ENCODE results near the gene BMP2K.
"Not testable (repeated sequence)": the region's sequence is repeated elsewhere in the genome, so short reads cannot be mapped to it uniquely, and the experiment has no call there.

BMP2K gene

GRCh38 chr4:78795594-78796416 lies 19.7 kb downstream of the BMP2K start:
- not testable (repeated sequence) for DNase-seq (ENCODE audit: low spot score)

DNA sequence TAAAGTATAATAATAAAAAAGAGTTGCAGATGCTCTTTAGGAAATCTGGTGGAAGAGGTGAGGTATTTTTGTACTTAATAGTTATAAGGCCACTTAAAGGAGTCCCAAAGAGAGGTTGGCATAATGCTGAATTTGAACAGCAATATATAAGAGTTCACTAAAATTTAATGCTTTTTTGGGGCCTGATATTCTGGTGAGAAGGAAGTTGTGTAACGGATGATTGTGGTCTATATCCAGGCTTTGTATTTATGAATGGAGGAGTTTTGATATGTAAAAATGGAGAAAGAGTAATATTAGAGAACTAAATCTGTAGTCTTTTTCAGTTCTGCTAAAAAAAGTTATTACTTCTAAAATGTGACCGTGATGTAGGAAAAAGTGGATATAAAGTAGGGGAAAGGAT lies 20.4 kb downstream of the BMP2K start:
- no peak for DNase-seq (ENCODE audit: low spot score)

- no peak for DNase-seq (ENCODE audit: low spot score)
Observed at GRCh38 chr4:78797777-78798284, 21.7 kb downstream of the BMP2K start.

DNA sequence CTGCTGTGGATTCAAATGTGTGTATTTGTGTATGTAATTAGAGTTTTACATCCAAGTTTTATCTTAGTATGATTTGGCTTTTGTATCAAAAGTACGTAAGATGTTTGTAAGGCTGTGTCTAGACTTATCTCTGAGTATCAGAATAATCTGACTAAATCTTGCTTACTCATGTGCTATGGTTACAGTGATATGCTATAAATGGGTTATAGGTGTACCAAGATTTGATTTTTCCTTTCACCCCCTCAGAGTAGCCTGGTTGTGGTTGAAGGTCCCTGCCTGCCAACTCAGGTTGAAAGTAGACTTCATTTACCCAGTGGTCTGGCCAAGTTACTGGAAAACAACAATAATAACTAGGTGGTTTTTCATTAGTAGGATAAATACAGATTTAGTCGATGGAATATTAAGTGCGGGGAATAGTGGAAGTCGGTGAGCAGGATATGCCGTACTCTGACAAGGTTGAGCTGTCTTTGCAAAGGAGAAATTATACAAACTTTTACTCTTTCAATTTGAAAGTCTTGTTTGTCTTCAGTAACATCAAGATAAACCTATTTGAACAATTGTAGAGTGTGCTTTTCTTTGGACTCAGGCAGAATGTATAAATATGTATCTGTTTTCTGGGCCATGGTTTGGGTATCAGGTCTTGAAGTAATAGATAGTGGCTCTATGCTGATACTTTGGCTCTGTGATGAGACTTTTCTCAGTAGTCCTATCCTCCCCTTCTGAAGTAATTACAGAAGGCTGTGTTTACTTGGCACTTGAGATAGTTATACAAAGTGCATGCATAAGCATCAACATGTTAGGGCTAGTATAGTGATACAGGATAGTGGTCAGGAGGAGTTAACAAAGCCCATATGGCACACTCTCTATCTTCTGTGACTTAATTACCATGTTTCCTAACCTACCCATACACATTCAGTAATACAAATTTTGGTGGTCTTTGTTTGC lies 23.7 kb downstream of the BMP2K start:
- no peak for DNase-seq (ENCODE audit: low spot score)

DNA sequence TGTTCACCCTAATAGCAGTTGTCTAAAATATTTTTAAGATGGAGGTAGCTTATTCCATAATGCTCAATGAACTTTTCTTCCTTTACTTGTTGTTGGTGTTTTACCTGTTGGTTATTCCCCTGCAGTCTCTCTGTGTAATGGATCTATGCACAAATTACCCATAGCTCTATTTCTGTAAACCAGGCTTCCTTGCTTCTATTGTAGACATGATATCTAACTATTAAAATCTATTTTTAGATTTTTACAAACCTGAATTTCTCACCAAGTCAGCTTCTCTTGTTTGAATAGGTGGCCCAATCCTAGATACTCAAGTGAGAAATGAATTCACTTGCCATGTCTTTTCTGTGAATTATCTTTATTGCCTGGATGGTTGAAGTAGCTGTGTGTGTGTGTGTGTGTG lies 24.8 kb downstream of the BMP2K start:
- DNase-seq (ENCODE audit: low spot score) = no peak

GRCh38 chr4:78803983-78804382 lies 27.8 kb downstream of the BMP2K start:
- DNase-seq (ENCODE audit: low spot score) = no peak

DNA sequence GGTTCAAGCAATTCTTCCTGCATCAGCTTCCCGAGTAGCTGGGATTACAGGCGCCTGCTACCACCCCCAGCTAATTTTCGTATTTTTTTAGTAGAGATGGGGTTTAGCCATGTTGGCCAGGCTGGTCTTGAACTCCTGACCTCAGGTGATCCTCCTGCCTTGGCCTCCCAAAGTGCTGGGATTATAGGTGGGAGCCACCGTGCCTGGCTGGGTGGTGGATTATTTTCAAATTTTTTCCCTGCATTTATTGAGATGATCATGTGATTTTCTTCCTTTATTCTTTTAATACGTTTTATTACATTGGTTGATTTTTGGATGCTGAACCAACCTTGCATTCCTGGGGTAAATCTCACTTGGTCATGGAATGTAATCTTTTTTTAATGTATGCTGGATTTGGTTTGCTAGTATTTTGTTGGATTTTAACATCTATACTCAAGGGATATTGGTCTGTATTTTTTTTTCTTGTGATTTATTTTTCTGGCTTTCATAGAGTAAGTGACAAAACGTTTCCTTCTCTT lies 30.9 kb downstream of the BMP2K start:
- no peak for DNase-seq (ENCODE audit: low spot score)

- DNase-seq (ENCODE audit: low spot score) = no peak
Observed at GRCh38 chr4:78809295-78809694, 33.1 kb downstream of the BMP2K start.

- no peak for DNase-seq (ENCODE audit: low spot score)
Observed at GRCh38 chr4:78809928-78810835, 34.0 kb downstream of the BMP2K start.

GRCh38 chr4:78811034-78811433 lies 34.9 kb downstream of the BMP2K start:
- DNase-seq (ENCODE audit: low spot score) = no peak

DNA sequence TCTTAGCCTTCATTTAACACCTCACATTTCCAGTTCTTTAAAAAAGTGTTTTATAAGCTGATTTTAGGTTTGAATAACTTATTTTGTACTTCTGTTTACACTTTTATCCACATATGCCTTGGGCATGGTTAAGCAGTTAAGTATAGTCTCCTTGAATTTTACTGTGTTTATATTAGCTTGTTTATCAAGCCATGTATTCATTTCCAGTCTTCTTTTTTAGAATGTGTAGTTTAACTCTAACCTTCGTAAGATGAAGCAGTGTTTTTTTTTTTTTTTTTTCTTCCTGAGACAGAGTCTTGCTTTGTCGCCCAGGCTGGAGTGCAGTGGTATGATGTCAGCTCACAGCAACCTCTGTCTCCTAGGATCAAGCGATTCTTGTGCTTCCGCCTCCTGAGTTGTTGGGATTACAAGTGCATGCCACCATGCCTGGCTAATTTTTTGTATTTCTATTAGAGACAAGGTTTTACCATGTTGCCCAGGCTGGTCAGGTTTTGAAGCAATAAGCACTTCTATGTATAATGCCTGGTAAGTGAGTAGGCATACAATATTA lies 42.5 kb downstream of the BMP2K start:
- DNase-seq (ENCODE audit: low spot score) = no peak

DNA sequence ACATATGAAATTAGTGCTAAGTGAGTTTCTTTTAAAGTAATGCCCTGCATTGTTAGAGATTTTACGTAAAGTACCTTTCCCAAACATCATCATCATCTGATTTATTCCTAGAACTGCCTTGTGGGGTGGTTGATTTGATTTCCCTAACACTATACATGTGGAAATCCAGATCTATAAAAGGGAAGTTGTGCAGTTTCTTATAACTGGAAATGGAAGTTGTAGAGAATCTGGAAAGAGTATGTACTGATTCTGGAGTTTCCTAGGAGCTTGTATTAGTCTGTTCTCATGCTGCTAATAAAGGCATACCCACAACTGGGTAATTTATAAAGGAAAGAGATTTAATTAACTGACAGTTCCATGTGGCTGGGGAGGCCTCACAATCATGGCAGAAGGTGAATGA lies 47.9 kb downstream of the BMP2K start:
- DNase-seq (ENCODE audit: low spot score) = no peak

DNA sequence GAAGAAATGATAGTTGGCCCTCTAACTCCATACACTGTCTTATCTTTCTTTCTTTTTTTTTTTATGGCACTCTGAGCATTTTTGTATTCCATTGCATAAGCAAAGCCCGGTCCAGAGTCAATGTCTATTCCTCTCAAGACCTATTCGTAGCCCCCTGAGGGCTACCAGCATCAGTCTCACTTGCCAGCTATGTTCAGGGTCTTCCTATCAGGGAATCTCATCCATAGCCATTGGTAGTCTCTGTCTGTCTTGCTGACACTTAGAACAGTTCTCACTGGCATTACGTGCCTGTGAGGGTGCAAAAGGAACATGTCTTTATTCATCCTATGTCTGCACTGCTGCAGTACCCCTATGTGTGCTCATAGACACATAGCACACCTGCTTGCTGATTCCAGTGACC lies 51.0 kb downstream of the BMP2K start:
- no peak for DNase-seq (ENCODE audit: low spot score)

- DNase-seq (ENCODE audit: low spot score) = no peak
Observed at GRCh38 chr4:78829296-78829695, 53.1 kb downstream of the BMP2K start.

DNA sequence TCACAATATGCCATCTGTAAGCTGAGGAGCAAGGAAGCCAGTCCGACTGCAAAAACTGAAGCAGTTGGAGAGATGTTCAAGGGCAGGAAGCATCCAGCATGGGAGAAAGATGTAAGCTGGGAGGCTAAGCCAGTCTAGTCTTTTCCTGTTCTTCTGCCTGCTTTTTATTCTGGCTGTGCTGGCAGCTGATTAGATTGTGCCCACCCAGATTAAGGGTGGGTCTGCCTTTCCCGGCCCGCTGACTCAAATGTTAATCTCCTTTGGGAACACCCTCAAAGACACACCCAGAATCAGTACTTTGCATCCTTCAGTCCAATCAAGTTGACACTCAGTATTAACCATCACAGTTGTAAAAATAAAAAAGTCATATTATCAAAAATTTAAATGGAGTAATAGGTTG lies 63.5 kb downstream of the BMP2K start:
- DNase-seq (ENCODE audit: low spot score) = not testable (repeated sequence)

- DNase-seq (ENCODE audit: low spot score) = not testable (repeated sequence)
Observed at GRCh38 chr4:78840286-78840685, 64.1 kb downstream of the BMP2K start.

GRCh38 chr4:78845472-78845871 lies 69.3 kb downstream of the BMP2K start:
- no peak for DNase-seq (ENCODE audit: low spot score)

DNA sequence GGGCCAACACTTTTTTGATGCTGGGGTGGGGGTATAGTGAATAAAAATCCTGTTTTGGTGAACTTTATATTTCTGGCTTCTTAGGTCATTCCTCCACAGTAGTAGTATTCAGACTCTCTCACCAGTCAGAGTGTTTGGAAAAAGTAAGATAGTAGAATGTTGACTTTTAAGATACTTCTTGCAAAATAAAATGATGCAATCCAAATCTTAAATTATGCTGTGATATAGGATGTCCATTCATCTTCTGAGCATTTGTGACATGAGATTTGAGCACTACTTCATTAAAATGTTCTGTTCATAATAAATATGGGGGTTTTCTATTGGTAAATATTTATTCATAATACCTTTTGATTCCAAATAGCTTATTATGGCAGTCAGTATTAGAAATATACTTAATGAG lies 70.1 kb downstream of the BMP2K start:
- DNase-seq (ENCODE audit: low spot score) = no peak

DNA sequence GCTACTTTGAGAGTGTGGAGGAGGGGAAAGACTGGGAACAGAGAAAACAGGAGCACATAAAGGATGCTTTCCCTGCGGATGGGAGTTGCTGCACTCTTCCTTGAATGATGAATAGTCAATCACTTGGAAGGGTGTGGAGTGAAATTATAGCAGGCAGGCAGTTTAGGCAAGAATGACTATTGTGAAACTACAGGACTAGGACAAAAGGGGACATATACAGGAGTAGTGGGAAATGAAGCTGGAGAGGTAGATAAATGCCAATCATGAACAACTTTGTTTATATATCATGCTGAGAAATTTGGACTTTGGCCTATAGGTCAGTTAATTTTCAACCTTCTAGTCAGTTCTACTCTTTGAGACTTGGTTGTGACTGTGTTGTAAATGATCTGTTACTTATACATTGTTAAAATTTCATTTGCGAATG lies 86.2 kb downstream of the BMP2K start:
- peak; percentile 69 for DNase-seq (ENCODE audit: low spot score)

DNA sequence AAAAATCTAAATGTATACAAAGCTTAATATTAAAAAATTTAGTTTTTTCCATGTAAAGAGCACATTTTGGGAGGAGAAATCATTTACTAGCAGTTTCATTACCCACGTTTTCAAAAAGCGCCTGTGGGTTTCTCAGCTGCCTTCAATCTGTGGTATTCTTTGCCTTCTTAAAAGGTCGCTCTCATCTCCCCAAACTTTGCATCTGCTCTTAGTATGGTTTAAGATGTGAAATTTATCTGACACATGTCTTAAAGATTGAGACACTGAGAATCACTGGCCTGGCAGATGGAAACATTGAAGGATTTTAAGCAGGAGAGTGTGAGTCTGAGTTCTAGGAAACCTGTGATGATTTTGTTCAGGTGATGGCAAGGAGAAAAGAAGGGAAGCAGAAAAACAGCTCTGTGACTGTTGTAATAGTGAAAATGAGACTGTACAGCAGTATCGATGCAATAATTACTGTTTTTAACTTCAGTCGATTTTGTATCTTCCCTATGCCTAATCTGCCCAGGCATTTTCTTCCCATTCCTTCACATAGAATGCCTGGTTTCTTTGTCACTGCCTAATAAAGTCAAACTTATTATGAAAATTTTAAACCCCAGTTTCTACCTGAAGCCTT lies 87.2 kb downstream of the BMP2K start:
- DNase-seq (ENCODE audit: low spot score) = no peak

DNA sequence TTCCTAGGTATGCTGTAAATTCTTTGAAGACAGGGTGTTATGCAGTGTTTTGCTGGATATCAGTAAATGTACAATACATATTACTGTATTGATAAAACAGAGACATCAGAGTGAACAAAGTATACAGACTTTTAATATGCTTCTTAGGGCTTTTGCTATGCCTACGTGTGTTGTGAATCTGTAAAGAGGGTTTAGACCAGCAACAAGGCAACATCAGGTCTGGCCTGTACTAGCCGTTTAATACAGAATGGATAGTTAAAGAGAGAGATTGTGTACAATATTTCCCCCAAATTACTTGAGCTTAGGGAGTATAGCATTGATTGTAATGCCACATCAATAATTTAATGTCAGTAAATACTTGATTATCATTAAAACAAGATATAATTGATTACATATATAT lies 87.8 kb downstream of the BMP2K start:
- DNase-seq (ENCODE audit: low spot score) = no peak

Data from LoVo (cell line).